Activated T-helper 1 cell treated with anti-CD3 and anti-CD28 coated beads, Interleukin-2, amount 50 U/mL, for 16 hours (primary cell): ENCODE results near the gene DRG1.
"Not testable (repeated sequence)": the region's sequence is repeated elsewhere in the genome, so short reads cannot be mapped to it uniquely, and the experiment has no call there.

Experiments
- DNase-seq, 2 donors: peaks; one replicate each; pipeline ENCODE4 v3.0.0-alpha.2; 2020; ENCODE audit warnings: low read depth in 1 of 2, low spot score in 1 of 2

Gene DRG1

GRCh38 chr22:31399211-31400022 is at the start of gene DRG1:
TSS of gene DRG1 (plus strand) at chr22:31399604. CDS start at chr22:31399684, 80 bp downstream.
- DNase-seq: peak; percentile 93 to 94

- no peak for DNase-seq
Observed at GRCh38 chr22:31349960-31350359, 49.4 kb upstream of the DRG1 start.

GRCh38 chr22:31350410-31350863 is 49.0 kb upstream of the DRG1 start:
- no peak for DNase-seq

- no peak for DNase-seq
Observed at GRCh38 chr22:31354515-31354914, 44.9 kb upstream of the DRG1 start.

DNA sequence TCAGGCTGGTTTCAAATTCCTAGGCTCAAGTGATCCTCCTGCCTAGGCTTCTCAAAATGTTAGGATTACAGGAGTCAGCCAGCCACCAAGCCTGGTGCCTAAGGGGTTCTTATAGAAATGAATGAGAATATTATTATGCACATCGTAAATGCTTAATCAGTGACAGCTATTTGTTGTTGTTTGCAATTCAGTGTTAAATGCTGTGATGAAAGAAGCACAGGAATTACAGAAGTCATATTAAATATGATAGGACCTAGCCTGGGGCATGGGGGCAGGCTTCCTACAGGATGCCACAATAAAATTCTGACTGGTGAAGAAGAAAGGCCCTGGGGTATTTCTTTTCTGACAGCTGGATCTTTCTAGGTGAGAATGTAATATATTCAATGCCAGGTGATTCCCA is 39.4 kb upstream of the DRG1 start:
- no peak for DNase-seq

- DNase-seq: no peak
Observed at GRCh38 chr22:31361743-31362142, 37.7 kb upstream of the DRG1 start.

GRCh38 chr22:31363885-31364465 is 35.4 kb upstream of the DRG1 start:
- no peak for DNase-seq

DNA sequence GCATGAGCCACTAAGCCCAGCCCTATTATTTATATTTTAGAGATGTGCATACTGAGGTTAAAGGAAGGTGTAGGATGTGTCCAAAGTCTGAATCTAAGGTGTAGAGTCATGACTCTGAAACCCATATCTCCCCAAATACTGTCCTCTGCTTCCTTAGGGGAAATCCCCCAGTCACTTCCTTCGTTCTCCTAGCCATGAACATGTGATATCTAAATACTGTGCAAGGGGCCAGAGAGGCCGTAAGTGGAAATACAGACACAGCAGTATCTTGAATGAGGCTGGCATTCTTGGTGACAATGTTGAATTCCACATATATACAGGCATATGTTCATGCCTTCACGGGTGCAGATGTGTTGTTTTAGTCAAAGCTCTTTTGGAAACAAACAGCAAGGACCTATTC is 32.0 kb upstream of the DRG1 start:
- no peak for DNase-seq

- no peak for DNase-seq
Observed at GRCh38 chr22:31377612-31378011, 21.8 kb upstream of the DRG1 start.

- DNase-seq: no peak
Observed at GRCh38 chr22:31378123-31378522, 21.3 kb upstream of the DRG1 start.

GRCh38 chr22:31378651-31379050 is 20.8 kb upstream of the DRG1 start:
- DNase-seq: not testable (repeated sequence)

DNA sequence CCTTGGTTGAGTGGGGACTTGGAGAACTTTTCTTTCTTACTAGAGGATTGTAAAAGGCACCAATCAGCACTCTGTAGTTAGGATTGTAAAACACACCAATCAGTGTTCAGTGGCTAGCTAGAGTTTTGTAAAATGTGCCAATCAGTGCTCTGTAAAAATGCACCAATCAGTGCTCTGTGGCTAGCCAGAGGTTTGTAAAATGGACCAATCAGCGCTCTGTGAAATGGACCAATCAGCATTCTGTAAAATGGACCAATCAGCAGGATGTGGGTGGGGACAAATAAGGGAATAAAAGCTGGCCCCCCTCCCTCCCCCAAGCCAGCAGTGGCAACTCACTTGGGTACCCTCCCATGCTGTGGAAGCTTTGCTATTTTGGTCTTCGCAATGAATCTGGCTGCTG is 5.5 kb upstream of the DRG1 start:
- no peak for DNase-seq

DNA sequence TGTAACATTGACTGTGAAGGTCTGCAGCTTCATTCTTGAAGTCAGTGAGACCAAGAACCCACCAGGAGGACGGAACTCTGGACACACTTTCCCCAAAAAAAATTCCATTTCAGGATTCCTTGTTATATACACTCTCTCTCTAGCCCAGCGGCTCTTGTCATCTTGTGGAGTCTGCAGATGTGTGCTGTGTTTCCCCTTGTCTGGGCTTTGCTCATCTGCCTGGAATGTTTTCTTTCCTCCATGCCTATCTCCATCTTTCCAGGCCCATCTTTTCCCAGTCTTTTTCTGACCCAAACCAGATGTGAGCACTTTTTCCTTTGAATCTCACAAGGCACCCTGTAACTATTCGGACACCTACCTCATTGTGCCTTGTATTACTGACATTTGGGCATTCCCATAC is 5.1 kb upstream of the DRG1 start:
- DNase-seq: no peak

- no peak for DNase-seq
Observed at GRCh38 chr22:31398231-31398630, 1.2 kb upstream of the DRG1 start.

DNA sequence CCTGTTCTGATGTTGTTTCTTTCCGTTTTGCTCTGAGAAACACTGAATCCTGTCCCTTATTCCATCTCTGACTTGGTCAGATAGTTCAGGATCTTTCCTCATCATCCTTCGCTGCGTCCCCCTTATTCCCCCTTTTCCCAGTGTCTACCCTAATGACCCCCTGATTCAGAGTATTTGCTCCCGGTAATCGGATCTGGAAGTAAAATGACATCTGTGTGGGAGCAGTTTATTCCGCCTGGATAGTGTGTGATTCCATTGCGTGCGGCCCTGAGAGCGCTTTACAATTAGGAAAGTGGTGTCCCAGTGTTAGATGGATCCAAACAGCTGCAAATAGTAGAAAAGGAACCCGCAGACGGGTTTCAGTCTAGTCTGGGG is 606 bp downstream of the DRG1 start:
- no peak for DNase-seq

DNA sequence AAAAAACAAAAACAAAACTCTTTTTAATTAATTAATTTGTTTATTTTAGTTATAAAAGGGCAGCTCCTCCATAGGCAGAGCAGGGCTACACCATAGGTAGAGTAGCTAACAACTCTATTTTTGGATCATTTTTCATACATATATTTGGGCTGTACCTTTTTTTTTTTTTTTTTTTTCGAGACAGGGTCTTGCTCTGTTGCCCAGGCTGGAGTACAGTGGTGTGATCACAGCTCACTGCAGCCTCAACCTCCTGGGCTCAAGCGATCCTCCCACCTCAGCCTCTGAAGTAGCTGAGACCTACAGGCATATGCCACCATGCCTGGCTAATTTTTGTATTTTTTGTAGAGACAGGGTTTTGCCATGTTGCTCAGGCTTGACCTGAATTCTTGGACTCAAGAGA is 2.9 kb downstream of the DRG1 start:
- DNase-seq: not testable (repeated sequence)

- no peak for DNase-seq
Observed at GRCh38 chr22:31425331-31426050, 26.1 kb downstream of the DRG1 start.

- DNase-seq: no peak
Observed at GRCh38 chr22:31431950-31432349, 32.5 kb downstream of the DRG1 start.

DNA sequence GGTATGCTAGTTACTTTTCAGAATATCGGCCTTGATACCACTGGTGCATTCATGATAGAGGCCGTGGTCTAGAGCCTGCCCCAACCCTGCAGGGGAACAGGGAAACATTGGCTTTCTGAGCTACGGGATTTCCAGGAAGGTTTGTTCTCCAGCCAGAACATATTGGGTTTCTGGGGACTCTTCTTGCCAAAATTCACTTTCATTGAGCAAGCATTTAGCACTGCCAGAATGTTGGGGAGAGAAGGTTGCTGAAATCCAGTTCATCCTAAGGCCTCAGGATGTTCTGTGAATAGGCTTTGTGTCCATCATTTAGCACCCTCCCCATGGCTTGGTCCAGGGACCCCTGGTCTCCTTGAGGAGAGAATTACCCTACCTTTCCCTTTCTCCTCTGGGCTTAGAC is 36.7 kb downstream of the DRG1 start:
- DNase-seq: no peak

GRCh38 chr22:31439808-31440207 is 40.4 kb downstream of the DRG1 start:
- no peak for DNase-seq

- no peak for DNase-seq
Observed at GRCh38 chr22:31440681-31441080, 41.3 kb downstream of the DRG1 start.

DNA sequence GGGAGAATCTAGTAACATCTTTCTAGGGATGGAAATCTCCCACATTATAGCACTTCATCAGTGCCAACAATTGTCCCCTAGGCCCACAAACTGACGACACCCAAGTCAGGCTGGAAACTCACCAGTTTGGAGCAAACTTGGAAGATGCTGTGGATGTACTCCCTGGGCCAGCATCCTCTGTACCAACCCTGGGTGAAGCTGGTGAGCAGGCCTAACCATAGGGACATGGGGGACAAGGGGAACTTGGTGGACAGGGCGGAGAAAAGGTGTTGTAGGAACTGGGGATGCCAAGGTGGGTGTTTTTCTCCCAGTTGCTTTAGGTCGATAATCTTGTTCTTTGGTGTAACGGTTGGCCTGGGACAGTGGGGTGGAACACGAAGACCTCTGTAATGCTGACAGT is 42.2 kb downstream of the DRG1 start:
- DNase-seq: no peak
